NCI-H748 (cell line): ENCODE data around the gene GPC3.
"Not testable (repeated sequence)": the region's sequence is repeated elsewhere in the genome, so short reads cannot be mapped to it uniquely, and the experiment has no call there.

ENCODE experiments used
- DNase-seq: peaks from one replicate; lab custom pipeline; 2025; ENCODE audit not compliant: unreplicated experiment; lab: John Stamatoyannopoulos, UW

GPC3 gene

DNA sequence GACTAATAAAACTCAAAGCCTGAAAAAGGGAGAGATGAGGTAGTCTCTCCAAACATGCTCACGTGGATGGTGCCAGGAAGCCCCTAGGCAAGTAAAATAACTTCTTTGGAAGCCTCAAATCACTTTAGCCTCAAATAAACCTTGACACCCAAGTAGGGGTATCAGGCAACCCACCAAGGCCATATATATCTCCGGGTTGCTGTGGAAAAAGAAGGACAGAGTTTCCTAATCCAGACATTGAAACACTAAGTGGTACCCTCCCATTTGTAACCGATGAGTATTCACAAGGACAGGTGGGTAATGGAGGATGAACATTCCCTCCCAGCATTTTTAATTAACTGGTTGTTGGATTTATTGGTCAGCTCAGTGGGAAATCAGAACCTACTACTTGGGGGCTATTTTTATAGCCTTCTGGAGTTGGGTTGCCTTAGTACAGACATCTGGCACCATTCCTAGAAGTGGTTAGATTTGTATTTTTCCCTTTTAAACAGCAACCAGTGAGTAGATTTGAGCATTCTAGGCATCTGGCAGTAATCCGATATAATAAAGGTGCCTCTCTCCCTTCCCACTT, 87.7 kb downstream of the GPC3 start:
- DNase-seq, result peak; percentile 15

DNA sequence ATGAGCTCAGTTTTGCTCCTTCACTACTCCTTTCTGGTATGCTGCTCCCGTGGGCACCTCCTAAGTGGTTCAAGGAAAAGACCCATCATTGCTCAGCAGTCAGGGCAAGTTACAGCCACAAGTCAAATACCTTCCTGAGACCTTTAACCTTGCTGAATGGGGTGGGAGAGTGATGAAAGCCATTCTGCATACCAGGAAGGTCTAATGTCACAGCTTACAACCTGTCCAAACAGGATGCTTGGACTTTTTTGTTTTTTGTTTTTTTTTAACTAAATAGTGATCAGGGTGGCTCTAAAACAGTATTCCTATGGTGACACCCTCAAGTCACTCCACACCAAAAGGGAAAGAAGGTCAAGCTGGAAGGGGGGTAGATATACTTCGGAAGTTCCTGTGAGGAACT, 93.1 kb downstream of the GPC3 start:
- no peak for DNase-seq

DNA sequence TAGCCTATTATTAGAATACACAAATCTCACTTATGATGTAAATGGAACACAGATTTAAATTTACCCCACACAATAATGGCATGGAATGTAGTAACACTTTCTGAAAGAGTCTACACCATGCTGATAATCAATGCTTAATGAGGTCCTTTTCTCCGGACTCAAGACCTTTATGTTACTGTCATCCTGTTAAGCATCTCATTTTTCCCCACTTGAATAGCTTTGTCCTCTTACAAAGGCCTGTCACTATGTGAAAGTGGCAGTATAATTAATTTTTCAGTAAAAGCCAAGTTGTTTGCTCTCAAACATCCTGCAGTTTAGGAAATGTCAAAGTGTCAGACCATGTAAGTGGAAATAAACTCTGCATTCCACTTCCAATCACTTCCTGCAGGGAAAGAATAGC, 96.4 kb downstream of the GPC3 start:
- no peak for DNase-seq

DNA sequence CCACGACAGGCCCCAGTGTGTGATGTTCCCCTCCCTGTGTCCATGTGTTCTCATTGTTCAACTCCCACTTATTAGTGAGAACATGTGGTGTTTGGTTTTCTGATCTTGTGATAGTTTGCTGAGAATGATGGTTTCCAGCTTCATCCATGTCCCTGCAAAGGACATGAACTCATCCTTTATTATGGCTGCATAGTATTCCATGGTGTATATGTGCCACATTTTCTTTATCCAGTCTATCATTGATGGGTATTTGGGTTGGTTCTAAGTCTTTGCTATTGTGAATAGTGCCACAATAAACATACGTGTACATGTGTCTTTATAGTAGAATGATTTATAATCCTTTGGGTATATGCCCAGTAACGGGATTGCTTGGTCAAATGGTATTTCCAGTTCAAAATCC, 97.3 kb downstream of the GPC3 start:
- not testable (repeated sequence) for DNase-seq

DNA sequence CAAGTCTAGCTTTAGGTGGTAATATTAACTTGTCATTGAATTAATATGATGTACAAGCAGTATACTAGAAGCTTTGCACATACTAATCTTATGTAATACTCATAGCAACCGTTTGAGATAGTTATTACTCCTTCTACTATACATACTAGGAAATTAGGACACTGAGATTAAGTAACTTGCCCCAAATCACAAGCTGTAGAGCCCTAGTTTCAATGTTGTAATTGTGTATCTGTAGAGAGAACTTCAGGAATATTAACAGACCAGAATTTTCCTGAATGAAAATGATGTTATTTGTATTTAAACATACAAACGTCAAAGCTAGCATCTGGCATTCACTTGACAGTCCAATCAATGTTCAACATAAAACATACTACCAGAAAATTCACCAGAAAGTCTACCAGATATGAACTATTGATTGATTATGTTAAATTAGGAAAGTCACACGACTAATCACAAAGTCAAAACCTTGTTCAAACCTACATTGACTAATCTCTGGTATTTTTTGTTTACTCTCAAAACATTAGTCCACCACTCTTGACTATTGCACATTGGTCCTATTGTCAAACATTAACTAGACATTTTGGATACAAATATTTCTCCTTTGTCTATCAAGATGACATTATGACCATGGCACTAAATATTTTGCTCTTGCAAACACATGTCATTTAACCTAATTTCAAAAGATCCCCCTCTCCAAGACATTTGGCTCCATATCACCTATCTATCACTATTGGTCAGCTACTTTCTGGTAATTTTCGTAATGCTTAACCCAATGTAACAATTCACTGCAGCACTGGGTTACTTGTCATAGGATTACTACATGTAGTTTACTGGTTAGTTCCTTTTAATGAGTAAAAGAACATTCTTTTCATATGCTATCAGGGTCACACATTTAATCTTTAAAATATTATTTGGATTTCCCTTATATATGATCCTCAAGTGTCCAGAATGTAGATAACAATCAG, 100.7 kb downstream of the GPC3 start:
- DNase-seq, result no peak

DNA sequence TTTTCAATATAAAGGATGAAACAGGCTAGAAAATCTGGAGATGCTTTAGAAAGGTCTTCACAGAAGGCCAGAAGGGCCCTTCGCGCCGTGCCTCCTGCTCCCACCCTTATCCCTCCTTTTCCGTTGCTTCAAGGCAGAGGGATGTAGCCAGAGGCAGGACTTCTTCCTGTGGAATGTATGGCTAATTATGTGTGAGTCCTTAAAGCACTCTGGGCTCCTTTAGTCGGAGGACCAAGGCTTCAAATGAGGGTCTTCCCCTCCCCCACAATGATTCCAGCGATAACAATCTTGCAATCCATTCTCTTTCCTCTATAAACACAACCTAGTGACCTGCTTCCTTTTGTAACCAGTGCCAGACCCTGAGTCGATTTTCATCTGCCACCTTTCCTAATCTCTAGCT, 103.5 kb downstream of the GPC3 start:
- DNase-seq, result no peak

DNA sequence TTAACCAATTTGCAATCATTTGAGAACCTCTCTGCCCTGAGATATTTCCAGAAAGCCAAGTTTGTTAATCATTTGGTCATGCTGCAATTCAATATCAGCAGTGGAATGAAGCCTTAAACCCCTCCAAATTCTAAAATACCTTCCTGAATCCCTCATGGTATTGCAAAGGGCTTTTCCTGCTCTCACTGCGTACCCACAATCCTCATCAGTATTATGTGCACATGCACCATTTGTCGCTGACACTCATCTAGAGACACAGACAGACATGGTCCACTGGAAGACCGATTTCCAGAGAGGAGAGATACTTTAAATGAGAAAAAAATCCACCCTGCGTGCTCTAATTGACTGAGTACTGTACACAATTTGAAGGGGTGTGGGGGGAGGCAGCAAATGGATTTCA, 104.4 kb downstream of the GPC3 start:
- no peak for DNase-seq

DNA sequence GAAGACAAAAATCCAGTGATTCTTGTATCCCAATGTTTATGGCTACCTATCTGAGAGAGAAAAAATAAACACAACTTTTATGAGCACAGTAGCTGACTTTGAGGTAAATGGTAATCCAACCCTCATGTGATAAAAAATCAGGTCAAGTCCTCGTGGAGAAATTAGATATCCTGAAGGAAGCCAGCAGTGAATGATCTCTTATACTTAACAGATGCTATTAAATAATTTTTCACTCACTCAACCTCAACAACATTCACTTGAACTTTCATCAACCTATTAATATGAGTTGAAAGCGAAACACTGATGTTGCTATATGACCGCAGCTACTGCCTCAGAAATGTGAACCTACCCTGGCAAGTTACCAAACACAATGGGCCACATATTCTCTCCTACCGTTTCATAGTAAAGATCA, 105.4 kb downstream of the GPC3 start:
- DNase-seq, result no peak

DNA sequence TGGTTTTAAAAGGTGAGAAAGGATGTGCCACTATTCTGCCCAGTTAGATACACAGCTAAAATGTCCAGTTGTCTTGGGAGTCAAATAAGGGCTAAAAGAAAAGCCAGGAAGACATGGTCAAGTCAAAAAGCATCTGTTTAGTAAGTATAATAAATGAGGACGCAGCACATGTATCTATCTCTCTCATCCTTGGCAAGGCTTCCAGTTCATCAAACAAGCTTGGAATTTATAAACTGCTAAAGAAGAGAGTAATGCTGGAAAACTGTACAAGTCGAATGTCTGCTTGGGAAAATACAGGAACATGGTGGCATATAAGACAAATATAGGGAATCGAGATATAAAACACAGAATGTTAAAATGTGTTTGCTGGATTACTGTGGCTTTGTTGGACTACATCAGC, 106.7 kb downstream of the GPC3 start:
- no peak for DNase-seq

DNA sequence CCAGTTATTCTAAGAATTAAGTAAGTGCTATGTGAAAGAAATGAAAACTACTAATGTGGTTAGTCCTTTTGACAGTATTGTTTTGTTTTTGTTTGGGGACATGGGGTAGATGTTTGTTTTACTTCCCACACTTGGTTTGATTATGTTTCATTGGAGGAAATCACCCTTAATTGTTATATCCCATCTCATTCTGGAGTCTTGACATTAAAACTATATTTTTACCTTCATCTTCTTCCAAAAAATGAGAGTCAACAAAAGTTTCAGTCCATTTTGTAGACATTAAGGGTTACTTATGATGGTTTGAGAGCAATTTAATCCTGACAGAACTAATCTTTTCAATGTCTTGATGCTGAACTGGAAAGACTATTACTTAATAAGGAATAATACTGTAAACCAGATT, 108.7 kb downstream of the GPC3 start:
- DNase-seq, result no peak

DNA sequence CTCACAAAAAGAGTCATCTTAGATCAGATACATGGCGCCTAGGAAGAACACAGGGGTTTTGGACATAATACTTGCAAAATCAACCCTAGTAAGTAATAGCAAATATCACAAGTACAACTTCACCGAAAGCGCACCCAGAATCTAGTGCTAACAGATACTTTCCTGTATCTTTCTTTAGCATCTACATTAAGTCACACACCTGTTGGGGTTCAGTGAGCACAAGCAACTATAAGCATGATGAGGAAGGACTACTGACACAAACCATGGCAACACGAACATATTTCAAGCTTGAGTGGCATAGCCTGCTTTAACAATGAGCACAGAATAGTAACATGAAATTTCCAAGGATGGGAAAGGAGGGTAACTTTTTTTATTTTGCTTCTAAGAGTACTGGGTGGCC, 116.1 kb downstream of the GPC3 start:
- no peak for DNase-seq

DNA sequence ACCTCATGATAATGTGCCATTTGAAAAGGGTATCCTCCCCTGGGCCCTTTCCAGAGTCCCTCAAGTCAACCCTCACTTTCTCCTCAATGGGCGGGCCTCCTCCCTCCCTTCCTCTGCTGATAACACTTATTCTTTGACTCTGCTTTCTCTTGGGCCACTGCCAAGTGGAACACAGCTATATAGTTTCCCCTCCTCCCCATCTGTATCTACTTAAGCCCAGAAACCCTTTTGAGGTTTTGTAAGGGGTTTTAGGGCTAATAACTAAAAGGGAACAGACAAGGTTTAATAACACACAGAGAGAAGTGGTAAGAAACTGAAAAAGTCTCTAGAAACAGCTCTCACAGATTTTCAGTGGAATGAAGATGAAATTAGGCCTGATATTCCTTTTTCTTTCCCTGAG, 116.7 kb downstream of the GPC3 start:
- DNase-seq, result no peak

DNA sequence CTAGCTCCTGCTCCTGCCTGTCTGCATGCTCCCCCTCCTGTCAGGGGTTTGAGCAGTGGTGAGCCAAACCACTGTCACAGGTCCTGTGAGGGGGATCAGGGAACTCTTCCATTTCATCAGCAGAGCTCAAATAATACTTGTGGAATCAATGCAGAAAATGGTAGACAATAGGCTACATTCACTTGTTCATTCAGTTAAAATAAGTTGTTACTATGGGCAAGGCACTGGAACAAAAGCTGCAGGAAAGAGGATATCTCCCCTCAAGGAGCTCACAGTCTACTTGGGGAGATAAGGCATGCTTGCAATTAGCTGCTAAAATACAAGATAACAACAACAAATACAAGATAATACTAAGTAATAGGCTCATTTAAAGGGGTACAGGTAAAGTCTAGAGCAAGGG, 117.1 kb downstream of the GPC3 start:
- DNase-seq, result no peak

DNA sequence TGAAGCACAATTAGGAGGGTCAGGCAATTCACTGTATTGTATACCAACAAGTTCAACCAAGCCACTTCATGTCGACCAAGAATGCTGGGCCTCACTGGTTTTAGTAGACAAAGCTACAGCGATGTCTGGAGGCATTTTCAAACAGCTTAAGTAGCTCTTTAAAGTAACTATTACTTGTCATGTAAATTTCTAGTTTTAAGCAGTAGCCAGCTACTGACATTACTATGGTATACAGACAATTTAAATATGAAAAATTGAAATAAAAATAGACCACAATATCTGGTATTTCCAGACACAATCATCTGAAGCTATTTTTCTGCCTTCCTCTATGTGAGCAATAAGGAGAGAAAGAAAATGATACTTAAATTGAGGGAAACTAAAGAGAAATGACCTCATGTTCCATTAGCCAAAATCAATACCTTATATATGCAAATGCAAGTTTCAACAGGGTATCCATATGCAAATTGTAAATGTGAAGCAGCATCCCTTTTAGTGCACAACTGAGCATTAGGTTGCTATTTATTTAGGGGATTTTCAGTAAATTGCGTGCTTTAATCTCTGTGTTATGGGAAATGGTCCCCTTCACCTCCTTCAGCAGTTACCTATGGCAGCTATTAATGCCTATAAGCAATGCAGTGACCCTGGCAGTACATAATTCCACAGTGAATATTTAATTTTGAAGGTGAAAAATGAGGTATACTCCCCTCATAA, 119.5 kb downstream of the GPC3 start:
- no peak for DNase-seq

DNA sequence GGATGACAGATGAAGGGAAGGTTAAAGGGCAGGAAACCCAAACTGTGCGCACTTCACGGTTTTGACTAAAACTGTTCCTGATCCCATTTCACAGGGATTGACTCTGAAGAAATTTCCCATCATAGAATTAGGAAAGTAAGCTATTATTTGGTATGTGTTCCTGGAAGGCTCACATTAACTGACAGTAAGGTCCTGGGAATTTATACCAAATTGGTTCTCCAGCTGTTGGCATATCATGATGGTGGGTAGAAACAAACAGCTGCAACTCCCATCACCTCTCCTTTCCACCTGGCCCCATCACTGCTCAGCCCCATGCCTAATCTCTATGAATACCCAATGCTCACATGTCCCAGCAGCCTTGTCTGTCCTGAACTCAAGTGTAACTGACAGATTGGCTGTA, 121.2 kb downstream of the GPC3 start:
- no peak for DNase-seq

DNA sequence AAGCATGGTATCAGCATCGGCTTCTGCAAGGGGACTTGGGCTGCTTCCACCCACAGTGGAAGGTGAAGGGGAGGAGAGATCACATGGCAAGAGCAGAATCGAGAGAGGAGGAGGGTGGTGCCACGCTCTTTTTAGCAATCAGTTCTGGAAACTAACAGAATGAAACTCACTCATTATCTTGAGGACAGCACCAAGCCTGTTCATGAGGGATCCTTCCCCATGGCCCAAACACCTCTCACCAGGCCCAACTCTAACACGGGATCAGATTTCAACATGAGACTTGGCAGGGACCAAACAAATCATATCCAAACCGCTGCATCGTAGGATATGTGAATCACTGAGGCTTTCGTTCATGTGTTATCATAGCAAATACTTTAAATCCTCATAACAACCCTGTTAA, 125.5 kb downstream of the GPC3 start:
- no peak for DNase-seq

DNA sequence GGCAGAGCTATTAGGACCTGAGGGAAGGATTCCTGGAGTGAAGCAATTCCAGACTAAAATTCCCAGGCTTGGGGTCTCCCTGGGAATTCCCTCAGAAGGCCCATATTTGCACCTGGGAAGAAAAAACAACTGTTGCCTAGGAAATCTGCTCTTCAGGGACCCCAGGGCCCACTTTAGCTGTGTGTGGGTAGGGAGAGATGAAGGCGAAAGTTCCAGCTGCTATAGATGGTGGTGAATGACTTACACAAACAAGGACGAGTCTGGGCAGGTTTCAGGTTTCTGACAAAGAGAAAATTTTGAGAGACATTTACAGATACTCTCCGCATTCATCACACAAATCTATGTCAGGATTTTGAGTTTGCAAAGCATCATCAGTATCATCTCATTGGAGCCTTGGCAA, 126.1 kb downstream of the GPC3 start:
- no peak for DNase-seq

DNA sequence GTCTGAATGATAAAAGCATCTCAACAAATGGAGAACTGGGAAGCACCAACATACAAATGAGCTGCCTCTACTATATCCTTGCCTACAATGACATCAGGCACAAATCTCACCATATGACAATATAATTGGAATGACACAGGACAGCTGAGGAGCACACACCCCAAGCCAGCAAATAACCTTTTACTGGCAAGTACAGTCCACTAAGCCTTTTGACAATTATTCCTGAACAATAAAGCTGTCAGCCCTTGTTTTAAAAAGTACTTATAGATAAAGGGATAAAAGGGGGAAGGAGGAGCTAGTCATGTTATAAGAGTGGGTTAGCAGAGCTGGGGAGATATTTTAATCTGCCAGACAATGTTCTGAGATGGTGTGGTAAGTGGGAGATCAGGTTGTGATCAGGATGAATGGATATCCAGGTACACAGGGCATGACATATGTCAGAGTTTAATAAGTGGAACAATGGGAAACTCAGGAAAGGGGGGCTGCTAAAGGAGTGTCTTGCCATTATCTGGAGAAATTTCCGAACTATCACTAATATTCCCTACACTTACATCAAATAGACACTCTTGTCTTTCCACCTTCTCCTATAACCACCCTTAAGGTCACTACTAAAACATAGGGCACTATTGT, 127.6 kb downstream of the GPC3 start:
- no peak for DNase-seq

DNA sequence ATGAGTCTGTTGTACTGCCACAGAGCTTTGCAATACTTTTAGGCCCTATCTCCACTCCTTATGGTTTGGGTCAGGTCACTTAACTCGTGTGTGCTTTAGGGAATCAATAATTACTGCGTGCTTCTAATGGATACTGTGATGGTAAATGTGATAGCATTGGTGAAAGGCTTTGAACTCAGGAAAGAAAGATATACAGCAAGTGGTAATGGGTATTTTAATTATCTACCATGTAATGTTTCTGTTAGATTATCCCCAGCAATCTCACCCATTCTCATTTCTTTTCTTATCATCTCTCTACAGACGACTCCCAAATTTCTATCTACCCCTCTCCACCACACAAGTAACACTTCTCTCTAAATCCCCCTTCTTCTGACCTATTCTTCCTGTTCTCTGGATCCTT, 128.6 kb downstream of the GPC3 start:
- DNase-seq, result no peak

DNA sequence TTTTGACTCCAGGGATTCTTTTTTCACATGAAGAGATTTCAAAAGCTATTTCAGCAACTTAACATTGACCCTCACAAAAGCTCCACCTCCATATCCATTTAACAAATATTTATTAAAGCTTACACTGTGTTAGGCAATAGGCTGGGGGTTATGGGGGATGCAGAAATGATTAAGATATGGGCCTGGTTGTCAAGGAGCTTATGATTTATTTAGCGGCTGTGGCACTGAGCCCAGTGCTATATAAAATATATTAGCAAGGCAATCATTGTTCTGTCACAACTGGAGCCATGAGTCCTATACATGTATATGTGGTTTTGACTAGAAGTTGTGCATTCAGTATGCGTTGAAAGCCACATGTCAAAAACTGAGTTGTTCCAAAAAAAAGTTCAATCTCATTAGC, 131.1 kb downstream of the GPC3 start:
- no peak for DNase-seq

DNA sequence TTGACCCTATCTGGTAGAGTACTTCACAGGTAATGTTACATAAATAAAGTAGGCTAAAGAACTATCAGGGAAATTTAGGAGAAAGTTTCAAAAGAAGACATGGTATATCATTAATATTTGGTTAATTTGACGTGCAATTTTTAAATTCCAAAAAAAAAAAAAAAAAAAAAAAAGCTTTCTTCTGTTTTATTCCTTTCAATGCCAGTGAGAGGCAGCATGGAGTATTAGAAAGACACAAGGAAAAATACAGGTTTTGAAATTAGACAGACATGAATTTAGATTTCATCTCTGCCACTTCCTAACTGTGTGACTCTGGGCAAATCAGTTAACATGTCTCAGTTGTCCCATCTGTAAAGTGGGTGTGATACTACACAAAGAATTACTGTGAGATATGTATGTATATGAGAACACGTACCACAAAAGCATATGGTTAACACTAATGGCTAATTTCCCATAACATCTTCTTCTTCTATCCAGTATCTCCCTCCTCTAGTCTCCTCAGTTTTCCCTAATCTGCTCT, 132.5 kb downstream of the GPC3 start:
- DNase-seq, result no peak
